ENCODE data around the gene LARP6. TPM values are rescaled to one million over a fixed set of nuclear protein-coding genes. Genes with fewer than 3 reads are reported as not detected.

Gene LARP6
- 49.7 and 49.9 TPM in 2 replicates for total RNA-seq

GRCh38 chr15:70853973-70854665 lies at the start of gene LARP6:
LARP6 (minus strand) TSS chr15:70854157; CDS start chr15:70854088, 69 bp downstream.

GRCh38 chr15:70892002-70892911 lies 38.3 kb upstream of the LARP6 start, which contains the start of the genes LRRC49 and THAP10:
LRRC49 (plus strand) TSS chr15:70892826; CDS start chr15:70892895, 69 bp downstream.
THAP10 (minus strand) TSS chr15:70892433; CDS start chr15:70892272, 161 bp downstream.

Other genes starting within 250 kb of the LARP6 start
- gene UACA, start 90.6 kb downstream of the LARP6 start, total RNA-seq = 162 and 177 TPM in 2 replicates
- 2.0 and 2.1 TPM in 2 replicates for gene THAP10, start 38.3 kb upstream of the LARP6 start, total RNA-seq
- gene LRRC49, start 38.7 kb upstream of the LARP6 start, total RNA-seq = 25.1 and 28.1 TPM in 2 replicates